ENCODE data around the gene UNC80.

Gene UNC80

GRCh38 chr2:210028178-210028577, 256.5 kb downstream of the UNC80 start:
- Histone ChIP-seq H3K27ac (ENCODE audit: insufficient read depth in 1 of 2, low read depth in 1 of 2, low read length in 2 of 2, poor library complexity in 1 of 2, severe bottlenecking in 2 of 2) (no peak overlapping the region), H3K36me3 (ENCODE audit: control insufficient read depth in 4 of 4, insufficient read depth in 4 of 4, low read length in 3 of 4) (peaks cover 2 to 26% (median 14%) of the 10 kb centered on the region in 4 experiments), H3K27me3 (replicated peaks in 2 of 5; ENCODE audit: control insufficient read depth in 4 of 5, insufficient read depth in 5 of 5, low read length in 4 of 5) (no peaks in the 10 kb centered on the region), H3K4me1 (ENCODE audit: control extremely low read depth in 1 of 4, control insufficient read depth in 4 of 4, insufficient read depth in 4 of 4, low read length in 3 of 4) (no peaks in the 10 kb centered on the region), H3K4me3 (ENCODE audit: control insufficient read depth in 1 of 7, extremely low read depth in 1 of 7, insufficient read depth in 4 of 7, low read depth in 2 of 7, low read length in 6 of 7) (no peak overlapping the region), H3K9me3 (ENCODE audit: control extremely low read depth in 1 of 5, control insufficient read depth in 4 of 5, insufficient read depth in 2 of 5, low read depth in 1 of 5, low read length in 4 of 5) (no peaks in the 10 kb centered on the region)
- ChIA-PET POLR2A (no interaction called here), CTCF (no interaction called here)
- DNase-seq = no peak
- WGBS (ENCODE audit: insufficient coverage) = no CpG with 5 or more reads among the region's 2 CpGs

GRCh38 chr2:210034087-210034683, 262.6 kb downstream of the UNC80 start:
- Histone ChIP-seq H3K4me3 (ENCODE audit: control insufficient read depth in 1 of 7, extremely low read depth in 1 of 7, insufficient read depth in 4 of 7, low read depth in 2 of 7, low read length in 6 of 7) (no peak overlapping the region), H3K9me3 (ENCODE audit: control extremely low read depth in 1 of 5, control insufficient read depth in 4 of 5, insufficient read depth in 2 of 5, low read depth in 1 of 5, low read length in 4 of 5) (no peaks in the 10 kb centered on the region), H3K36me3 (ENCODE audit: control insufficient read depth in 4 of 4, insufficient read depth in 4 of 4, low read length in 3 of 4) (peaks cover 0 to 14% (median 3%) of the 10 kb centered on the region in 4 experiments), H3K27ac (ENCODE audit: insufficient read depth in 1 of 2, low read depth in 1 of 2, low read length in 2 of 2, poor library complexity in 1 of 2, severe bottlenecking in 2 of 2) (no peak overlapping the region), H3K4me1 (ENCODE audit: control extremely low read depth in 1 of 4, control insufficient read depth in 4 of 4, insufficient read depth in 4 of 4, low read length in 3 of 4) (no peaks in the 10 kb centered on the region), H3K27me3 (replicated peaks in 2 of 5; ENCODE audit: control insufficient read depth in 4 of 5, insufficient read depth in 5 of 5, low read length in 4 of 5) (no peaks in the 10 kb centered on the region)
- CTCF ChIA-PET = no interaction called here
- DNase-seq = no peak
- POLR2A ChIA-PET = no interaction called here
- 100% methylated on average over 1 of the region's 2 CpGs for WGBS (ENCODE audit: insufficient coverage)

DNA sequence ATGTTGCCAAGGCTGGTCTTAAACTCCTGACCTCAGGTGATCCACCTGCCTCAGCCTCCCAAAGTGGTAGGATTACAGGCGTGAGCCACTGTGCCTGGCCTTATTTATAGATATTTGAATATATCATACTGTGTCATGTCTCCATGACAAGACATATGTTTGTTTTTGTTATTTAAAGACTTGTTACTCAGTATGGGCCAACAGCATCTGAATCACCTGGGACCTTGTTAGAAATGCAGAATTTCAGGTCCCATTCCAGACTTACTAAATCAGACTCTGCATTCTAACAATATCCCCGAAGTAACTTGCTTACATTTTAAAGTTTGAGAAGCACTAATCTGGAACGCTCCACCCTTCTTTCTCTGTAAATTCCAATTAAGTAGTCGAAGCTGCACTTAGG, 264.0 kb downstream of the UNC80 start:
- H3K4me3 ChIP-seq (ENCODE audit: control insufficient read depth in 1 of 7, extremely low read depth in 1 of 7, insufficient read depth in 4 of 7, low read depth in 2 of 7, low read length in 6 of 7) = no peak overlapping the region

GRCh38 chr2:210038078-210038477, 266.4 kb downstream of the UNC80 start:
- CTCF ChIA-PET = no interaction called here
- Histone ChIP-seq H3K9me3 (ENCODE audit: control extremely low read depth in 1 of 5, control insufficient read depth in 4 of 5, insufficient read depth in 2 of 5, low read depth in 1 of 5, low read length in 4 of 5) (no peaks in the 10 kb centered on the region), H3K4me1 (ENCODE audit: control extremely low read depth in 1 of 4, control insufficient read depth in 4 of 4, insufficient read depth in 4 of 4, low read length in 3 of 4) (no peaks in the 10 kb centered on the region), H3K27me3 (replicated peaks in 2 of 5; ENCODE audit: control insufficient read depth in 4 of 5, insufficient read depth in 5 of 5, low read length in 4 of 5) (no peaks in the 10 kb centered on the region), H3K4me3 (ENCODE audit: control insufficient read depth in 1 of 7, extremely low read depth in 1 of 7, insufficient read depth in 4 of 7, low read depth in 2 of 7, low read length in 6 of 7) (no peak overlapping the region), H3K36me3 (ENCODE audit: control insufficient read depth in 4 of 4, insufficient read depth in 4 of 4, low read length in 3 of 4) (peaks cover 0 to 13% (median 3%) of the 10 kb centered on the region in 4 experiments), H3K27ac (ENCODE audit: insufficient read depth in 1 of 2, low read depth in 1 of 2, low read length in 2 of 2, poor library complexity in 1 of 2, severe bottlenecking in 2 of 2) (no peak overlapping the region)
- DNase-seq = no peak
- 100% methylated on average over 2 of the region's 3 CpGs for WGBS (ENCODE audit: insufficient coverage)
- POLR2A ChIA-PET = no interaction called here

More for the DNA sequence above, 264.0 kb downstream of the UNC80 start:
- H3K4me1 ChIP-seq (ENCODE audit: control extremely low read depth in 1 of 4, control insufficient read depth in 4 of 4, insufficient read depth in 4 of 4, low read length in 3 of 4) = no peaks in the 10 kb centered on the region
- DNase-seq = no peak
- no peak overlapping the region for H3K27ac ChIP-seq (ENCODE audit: insufficient read depth in 1 of 2, low read depth in 1 of 2, low read length in 2 of 2, poor library complexity in 1 of 2, severe bottlenecking in 2 of 2)
- no peaks in the 10 kb centered on the region for H3K27me3 ChIP-seq (replicated peaks in 2 of 5; ENCODE audit: control insufficient read depth in 4 of 5, insufficient read depth in 5 of 5, low read length in 4 of 5)
- ChIA-PET CTCF (no interaction called here), POLR2A (no interaction called here)
- 92% methylated on average over 3 of the region's 4 CpGs for WGBS (ENCODE audit: insufficient coverage)
- no peaks in the 10 kb centered on the region for H3K9me3 ChIP-seq (ENCODE audit: control extremely low read depth in 1 of 5, control insufficient read depth in 4 of 5, insufficient read depth in 2 of 5, low read depth in 1 of 5, low read length in 4 of 5)
- H3K36me3 ChIP-seq (ENCODE audit: control insufficient read depth in 4 of 4, insufficient read depth in 4 of 4, low read length in 3 of 4) = peaks cover 0 to 14% (median 3%) of the 10 kb centered on the region in 4 experiments

GRCh38 chr2:210046851-210047500, 275.3 kb downstream of the UNC80 start:
- 100% methylated on average over 1 of the region's 2 CpGs for WGBS (ENCODE audit: insufficient coverage)

More at GRCh38 chr2:210046851-210047500, 275.3 kb downstream of the UNC80 start:
- Histone ChIP-seq H3K36me3 (ENCODE audit: control insufficient read depth in 4 of 4, insufficient read depth in 4 of 4, low read length in 3 of 4) (peaks cover 2 to 22% (median 7%) of the 10 kb centered on the region in 4 experiments), H3K27ac (ENCODE audit: insufficient read depth in 1 of 2, low read depth in 1 of 2, low read length in 2 of 2, poor library complexity in 1 of 2, severe bottlenecking in 2 of 2) (no peak overlapping the region), H3K9me3 (ENCODE audit: control extremely low read depth in 1 of 5, control insufficient read depth in 4 of 5, insufficient read depth in 2 of 5, low read depth in 1 of 5, low read length in 4 of 5) (peaks cover 0 to 17% (median 0%) of the 10 kb centered on the region in 5 experiments), H3K4me3 (ENCODE audit: control insufficient read depth in 1 of 7, extremely low read depth in 1 of 7, insufficient read depth in 4 of 7, low read depth in 2 of 7, low read length in 6 of 7) (no peak overlapping the region), H3K4me1 (ENCODE audit: control extremely low read depth in 1 of 4, control insufficient read depth in 4 of 4, insufficient read depth in 4 of 4, low read length in 3 of 4) (peaks cover 0 to 4% (median 0%) of the 10 kb centered on the region in 4 experiments), H3K27me3 (replicated peaks in 2 of 5; ENCODE audit: control insufficient read depth in 4 of 5, insufficient read depth in 5 of 5, low read length in 4 of 5) (no peaks in the 10 kb centered on the region)
- DNase-seq = no peak
- ChIA-PET POLR2A (no interaction called here), CTCF (no interaction called here)

Data from common myeloid progenitor, CD34-positive (primary cell).